Fibroblast of mammary gland (primary cell): ENCODE results near the gene NDUFB3.
"Not testable (repeated sequence)": the region's sequence is repeated elsewhere in the genome, so short reads cannot be mapped to it uniquely, and the experiment has no call there.

Source experiments
- DNase-seq: peaks from one replicate; pipeline ENCODE4 v3.0.0-alpha.2; 2010; ENCODE audit warnings: low read depth
- H3K4me3 ChIP-seq: 2 replicates; pipeline ENCODE4 v1.5.1; 2011; ENCODE audit warnings: low read depth, mild to moderate bottlenecking, low read length, moderate library complexity; ENCODE audit not compliant: control insufficient read depth
- TF ChIP-seq, protein P1 (sequence below): conservative IDR thresholded peaks from 2 replicates; pipeline ENCODE4 v1.5.1; 2011; ENCODE audit warnings: low read depth, low read length, inconsistent platforms; ENCODE audit not compliant: control insufficient read depth, insufficient read depth

NDUFB3 gene

DNA sequence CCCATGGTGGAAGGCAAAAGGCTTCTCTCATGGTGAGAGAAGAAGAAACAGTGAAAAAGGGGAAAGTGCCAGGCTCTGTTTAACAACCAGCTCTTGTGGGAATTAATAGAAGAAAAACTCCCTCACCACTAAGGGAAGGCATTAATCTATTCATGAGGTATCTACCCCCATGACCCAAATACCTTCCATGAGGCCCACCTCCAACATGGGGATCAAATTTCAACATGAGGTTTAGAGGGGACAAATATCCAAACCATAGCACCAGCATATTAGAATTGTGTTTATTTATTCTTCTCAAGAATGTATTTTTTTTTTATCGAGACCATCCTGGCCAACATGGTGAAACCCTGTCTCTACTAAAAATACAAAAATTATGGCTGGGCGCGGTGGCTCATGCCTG, 39.3 kb downstream of the NDUFB3 start:
- TF ChIP-seq, protein P1, sequence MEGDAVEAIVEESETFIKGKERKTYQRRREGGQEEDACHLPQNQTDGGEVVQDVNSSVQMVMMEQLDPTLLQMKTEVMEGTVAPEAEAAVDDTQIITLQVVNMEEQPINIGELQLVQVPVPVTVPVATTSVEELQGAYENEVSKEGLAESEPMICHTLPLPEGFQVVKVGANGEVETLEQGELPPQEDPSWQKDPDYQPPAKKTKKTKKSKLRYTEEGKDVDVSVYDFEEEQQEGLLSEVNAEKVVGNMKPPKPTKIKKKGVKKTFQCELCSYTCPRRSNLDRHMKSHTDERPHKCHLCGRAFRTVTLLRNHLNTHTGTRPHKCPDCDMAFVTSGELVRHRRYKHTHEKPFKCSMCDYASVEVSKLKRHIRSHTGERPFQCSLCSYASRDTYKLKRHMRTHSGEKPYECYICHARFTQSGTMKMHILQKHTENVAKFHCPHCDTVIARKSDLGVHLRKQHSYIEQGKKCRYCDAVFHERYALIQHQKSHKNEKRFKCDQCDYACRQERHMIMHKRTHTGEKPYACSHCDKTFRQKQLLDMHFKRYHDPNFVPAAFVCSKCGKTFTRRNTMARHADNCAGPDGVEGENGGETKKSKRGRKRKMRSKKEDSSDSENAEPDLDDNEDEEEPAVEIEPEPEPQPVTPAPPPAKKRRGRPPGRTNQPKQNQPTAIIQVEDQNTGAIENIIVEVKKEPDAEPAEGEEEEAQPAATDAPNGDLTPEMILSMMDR = no peak
- no peak for DNase-seq
- H3K4me3 ChIP-seq = no peak overlapping the region

DNA sequence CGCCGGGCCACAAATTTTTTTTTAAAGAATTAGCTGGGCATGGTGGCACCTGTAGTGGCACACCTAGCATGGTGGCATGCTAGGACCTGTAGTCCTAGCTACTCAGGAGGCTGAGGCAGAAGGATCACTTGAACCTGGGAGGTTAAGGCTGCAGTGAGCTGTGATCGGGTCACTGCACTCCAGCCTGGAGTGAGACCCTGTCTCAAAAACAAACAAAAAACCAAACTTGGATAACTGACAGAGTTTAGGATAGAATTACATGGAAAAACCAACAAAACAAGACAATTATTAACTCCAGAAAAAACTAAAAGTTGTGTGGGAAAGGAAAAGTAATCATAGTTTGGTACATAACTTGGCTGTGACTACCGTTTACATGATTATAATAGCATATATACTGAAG, 42.5 kb downstream of the NDUFB3 start:
- H3K4me3 ChIP-seq = no peak overlapping the region
- DNase-seq = no peak
- TF ChIP-seq, protein P1 = no peak

DNA sequence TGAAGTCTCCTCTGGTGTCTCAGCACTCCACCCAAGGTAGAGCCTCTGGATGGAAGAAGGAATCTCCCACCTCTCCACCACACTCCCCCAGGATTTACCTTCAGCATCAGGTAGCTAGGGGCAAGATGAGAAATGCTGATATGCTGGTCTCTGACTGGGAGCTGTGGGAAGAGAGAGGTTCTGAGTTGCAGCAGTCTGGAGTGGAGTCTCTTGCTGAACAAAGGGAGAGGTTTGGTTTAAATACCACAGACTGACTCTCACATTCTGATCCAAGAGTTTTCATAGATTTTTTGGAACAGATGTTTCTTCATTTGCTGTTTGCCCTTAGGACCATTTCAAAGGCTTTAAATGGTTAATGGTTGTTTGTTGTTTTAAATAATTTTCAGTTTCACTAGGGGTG, 43.0 kb downstream of the NDUFB3 start:
- DNase-seq = no peak
- TF ChIP-seq, protein P1 = no peak
- H3K4me3 ChIP-seq = no peak overlapping the region

DNA sequence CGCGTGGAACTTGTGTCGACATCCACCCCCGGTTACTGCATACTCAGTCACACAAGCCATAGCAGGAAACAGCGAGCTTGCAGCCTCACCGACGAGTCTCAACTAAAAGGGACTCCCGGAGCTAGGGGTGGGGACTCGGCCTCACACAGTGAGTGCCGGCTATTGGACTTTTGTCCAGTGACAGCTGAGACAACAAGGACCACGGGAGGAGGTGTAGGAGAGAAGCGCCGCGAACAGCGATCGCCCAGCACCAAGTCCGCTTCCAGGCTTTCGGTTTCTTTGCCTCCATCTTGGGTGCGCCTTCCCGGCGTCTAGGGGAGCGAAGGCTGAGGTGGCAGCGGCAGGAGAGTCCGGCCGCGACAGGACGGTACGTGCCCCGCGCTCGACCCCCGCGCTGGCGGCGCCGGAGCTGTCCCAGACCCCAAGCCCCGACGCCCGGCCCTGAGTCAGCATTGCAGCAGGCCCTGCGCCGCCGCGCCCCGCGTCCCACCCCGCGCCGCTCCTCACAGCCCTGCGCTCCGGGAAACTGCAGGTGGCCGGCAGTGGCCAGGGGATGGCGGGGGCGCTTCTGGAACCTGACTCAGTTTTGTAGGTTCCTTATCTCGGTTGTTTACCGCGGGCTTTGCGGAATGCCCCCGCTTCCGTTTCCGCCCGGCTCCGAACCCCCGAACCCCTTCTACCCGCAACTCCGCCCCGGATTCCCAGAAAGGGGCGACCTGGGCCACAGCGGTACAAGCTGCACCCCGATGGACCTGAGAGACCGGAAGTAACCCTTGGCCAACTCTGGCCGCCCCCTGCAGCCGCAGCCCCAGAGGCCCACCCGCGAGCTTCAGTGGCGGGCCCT, 44.5 kb downstream of the NDUFB3 start, which contains the start of gene CFLAR:
CFLAR (plus strand) TSS at position 50 of the 844 bp plus-strand sequence. CDS start 13,702 bp downstream, outside the sequence.
- peak within 1 kb of the TSS; percentile 78 for H3K4me3 ChIP-seq
- DNase-seq = peak; percentile 72
- TF ChIP-seq, protein P1 = no peak

DNA sequence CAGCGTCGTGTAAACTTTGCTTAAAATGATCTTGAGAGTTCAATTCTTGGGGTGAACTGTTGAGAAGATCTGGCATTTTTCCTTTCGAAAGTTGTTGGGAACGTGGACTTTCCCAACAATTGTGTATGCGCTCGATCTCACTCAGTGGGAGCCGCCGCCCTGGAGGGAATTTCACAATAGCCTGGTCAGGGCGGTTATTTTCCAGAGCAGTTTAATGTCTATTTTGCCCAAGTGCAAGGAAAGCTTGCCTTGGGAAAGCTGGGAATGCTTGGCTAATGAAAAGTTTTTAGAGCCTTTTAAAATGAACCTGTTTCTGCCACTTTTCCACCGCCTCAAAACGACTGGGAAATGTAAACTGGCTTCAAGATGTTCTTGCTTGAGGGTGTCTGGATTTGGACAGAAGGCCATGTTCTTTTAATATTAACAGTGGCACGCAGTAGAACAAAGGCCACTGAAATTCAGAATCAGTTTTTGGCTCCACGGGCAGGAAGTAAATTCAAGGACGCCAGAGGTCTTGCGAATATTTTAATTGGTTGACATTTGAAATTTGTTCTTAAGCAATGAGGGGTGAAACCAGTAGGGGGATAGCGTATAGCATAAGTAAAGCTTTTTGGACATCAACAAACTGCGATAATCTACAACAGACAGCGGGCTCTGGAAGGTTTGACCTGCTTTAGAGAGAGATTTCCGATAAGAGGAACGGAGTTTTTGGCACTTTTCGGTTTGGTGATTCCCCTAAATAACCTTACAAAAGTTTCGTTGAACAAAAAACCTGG, 45.3 kb downstream of the NDUFB3 start:
- TF ChIP-seq, protein P1 = peak; percentile 54
- peak overlapping the region; percentile 78 for H3K4me3 ChIP-seq
- DNase-seq = peak; percentile 94

DNA sequence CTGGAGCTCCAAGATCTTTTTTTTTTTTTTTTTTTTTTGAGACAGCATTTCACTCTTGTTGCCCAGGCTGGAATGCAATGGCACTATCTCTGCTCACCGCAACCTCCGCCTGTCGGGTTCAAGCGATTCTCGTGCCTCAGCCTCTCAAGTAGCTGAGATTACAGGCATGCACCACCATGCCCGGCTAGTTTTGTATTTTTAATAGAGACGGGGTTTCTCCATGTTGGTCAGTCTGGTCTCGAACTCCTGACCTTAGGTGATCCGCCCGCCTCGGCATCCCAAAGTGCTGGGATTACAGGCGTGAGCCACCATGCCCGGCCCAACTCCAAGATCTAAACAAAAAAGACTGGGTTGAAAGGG, 45.9 kb downstream of the NDUFB3 start:
- not testable (repeated sequence) for DNase-seq

More for the DNA sequence above, 45.9 kb downstream of the NDUFB3 start:
- peak overlapping the region; percentile 78 for H3K4me3 ChIP-seq
